Panc1 (cell line): Measurements from ENCODE around the gene BAG1. TPM values are rescaled to one million over a fixed set of nuclear protein-coding genes. Genes with fewer than 3 reads are reported as not detected.

ENCODE experiments used
- ATAC-seq: fragments of 200-7000 bp; cut with Tn5 transposase; 2 replicates; pipeline ENCODE4 v1.9.1; 2020; ENCODE audit warnings: mild to moderate bottlenecking, moderate library complexity
- BruUV-seq: library from RNA; stranded (reverse); fragments of 400-500 nt; replicated peaks from 2 replicates; lab custom pipeline; 2021; lab: Mats Ljungman, UMichigan
- CTCF ChIA-PET: fragments of 300-600 bp; sonication (Branson Sonifier 250); formaldehyde crosslinking; loops from one replicate; lab custom pipeline; 2022; ENCODE audit warnings: antibody characterized with exemption; lab: Charles Lee
- POLR2A ChIA-PET: fragments of 300-600 bp; sonication (Branson Sonifier 250); formaldehyde crosslinking; loops from one replicate; lab custom pipeline; 2022; ENCODE audit warnings: antibody characterized with exemption; lab: Charles Lee
- DNase-seq: peaks from one replicate; pipeline ENCODE4 v3.0.0-alpha.2; 2010; ENCODE audit warnings: low read depth, low spot score
- H3K27ac ChIP-seq: 2 replicates; pipeline ENCODE4 v1.5.1; 2011; ENCODE audit warnings: mild to moderate bottlenecking, low read length, inconsistent platforms
- H3K27me3 ChIP-seq: fragments of 200-500 bp; sonication (Bioruptor generic); 2 replicates; pipeline ENCODE4 v1.6.0; 2014; ENCODE audit warnings: low read length, inconsistent platforms; ENCODE audit not compliant: control insufficient read depth, insufficient read depth
- H3K36me3 ChIP-seq: fragments of 200-500 bp; sonication (Bioruptor generic); 2 replicates; pipeline ENCODE4 v1.5.1; 2014; ENCODE audit warnings: inconsistent platforms, mild to moderate bottlenecking, low read length, moderate library complexity; ENCODE audit not compliant: control insufficient read depth, insufficient read depth
- H3K4me1 ChIP-seq: 2 replicates; pipeline ENCODE4 v1.5.1; 2011; ENCODE audit warnings: inconsistent platforms, mild to moderate bottlenecking, low read length, moderate library complexity; ENCODE audit not compliant: control insufficient read depth, insufficient read depth
- H3K4me3 ChIP-seq, 2 experiments: 2 replicates each; pipeline ENCODE4 v1.5.1; 2011 to 2012; ENCODE audit warnings: low read depth in 2 of 2, low read length in 2 of 2, mild to moderate bottlenecking in 2 of 2, inconsistent platforms in 1 of 2, moderate library complexity in 1 of 2
- H3K9me3 ChIP-seq: fragments of 200-500 bp; sonication (Bioruptor generic); 2 replicates; pipeline ENCODE4 v1.5.1; 2014; ENCODE audit warnings: low read depth, mild to moderate bottlenecking, inconsistent platforms, low read length, moderate library complexity; ENCODE audit not compliant: control insufficient read depth, insufficient read depth
- POLR2AphosphoS5 ChIP-seq: IDR thresholded peaks from 2 replicates; pipeline ENCODE4 v1.6.1; 2012; ENCODE audit warnings: mild to moderate bottlenecking, low read depth, low read length, moderate library complexity
- SIN3A ChIP-seq: IDR thresholded peaks from 2 replicates; pipeline ENCODE4 v1.6.1; 2012; ENCODE audit warnings: low read depth, mild to moderate bottlenecking, low read length, moderate library complexity, borderline replicate concordance; ENCODE audit not compliant: insufficient read depth
- TCF7L2 ChIP-seq: IDR thresholded peaks from 2 replicates; pipeline ENCODE4 v1.6.1; 2011; ENCODE audit warnings: mild to moderate bottlenecking, low read depth, low read length, inconsistent platforms
- in situ Hi-C: cut with HindIII; loops from 2 replicates; pipeline ENCODE4 v1.10.0; 2016; ENCODE audit warnings: low sequenced_read_pairs, low pct_unique_long_range_greater_than_20kb
- intact Hi-C: fragments of 100-400 bp; cut with micrococcal nuclease; formaldehyde crosslinking; loops from one replicate; pipeline ENCODE4 v1.10.0; 2022; ENCODE audit not compliant: unreplicated experiment
- total RNA-seq: library from RNA; stranded (reverse); gene quantifications from one replicate; pipeline ENCODE4 v1.2.1, GENCODE V29; 2021; ENCODE audit not compliant: unreplicated experiment
- TF ChIP-seq, protein P1 (sequence below), 2 experiments: IDR thresholded peaks; 2 replicates each; pipeline ENCODE4 v1.6.1; 2011 to 2012; ENCODE audit warnings: low read depth in 2 of 2, control low read depth in 1 of 2, low read length in 1 of 2, mild to moderate bottlenecking in 1 of 2, moderate library complexity in 1 of 2; ENCODE audit not compliant: insufficient read depth in 1 of 2
- TF ChIP-seq, protein P2 (sequence below): fragments of 450-650 bp; IDR thresholded peaks from 2 replicates; pipeline ENCODE4 v1.5.1; 2017; ENCODE audit warnings: mild to moderate bottlenecking

Gene BAG1
- total RNA-seq, 1 experiment from 2014 or later, result 95.8 TPM

DNA sequence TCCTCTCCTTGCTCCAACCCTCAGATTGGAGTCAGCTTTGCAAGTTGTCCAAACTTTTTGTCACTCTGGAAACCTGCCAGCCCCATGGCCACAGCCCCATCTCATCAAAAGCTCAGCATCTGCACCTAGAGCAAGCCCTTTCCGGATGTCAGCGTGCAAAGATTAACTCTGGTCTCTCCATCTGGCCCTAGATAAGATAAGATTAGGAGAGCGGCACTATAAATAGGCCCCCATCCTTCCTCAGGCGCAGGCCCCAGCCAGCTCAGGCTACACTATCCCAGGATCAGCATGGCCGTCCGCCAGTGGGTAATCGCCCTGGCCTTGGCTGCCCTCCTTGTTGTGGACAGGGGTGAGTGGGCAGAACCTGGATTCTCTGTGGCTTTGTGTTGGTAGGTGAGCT is 24.6 kb downstream of the BAG1 start, which contains the start of gene SPINK4:
Gene SPINK4 (plus strand): TSS at position 247 of the 400 bp plus-strand sequence. CDS start 42 bp downstream, at position 289.
- no peaks in the 10 kb centered on the region for H3K36me3 ChIP-seq
- no peak within 1 kb of the TSS for H3K4me3 ChIP-seq
- no peaks in the 10 kb centered on the region for H3K9me3 ChIP-seq
- ChIA-PET POLR2A (interaction anchor here (0.7 kb wide), 1 partner anchor 214 kb away, joined by 6 read pairs; no protein-coding TSS in a partner anchor), CTCF (interaction anchor here (0.5 kb wide), 1 partner anchor 167 kb away, joined by 15 read pairs; no protein-coding TSS in a partner anchor)
- no TSS peak for BruUV-seq
- no peak for TF ChIP-seq TCF7L2
- TF ChIP-seq, protein P1, sequence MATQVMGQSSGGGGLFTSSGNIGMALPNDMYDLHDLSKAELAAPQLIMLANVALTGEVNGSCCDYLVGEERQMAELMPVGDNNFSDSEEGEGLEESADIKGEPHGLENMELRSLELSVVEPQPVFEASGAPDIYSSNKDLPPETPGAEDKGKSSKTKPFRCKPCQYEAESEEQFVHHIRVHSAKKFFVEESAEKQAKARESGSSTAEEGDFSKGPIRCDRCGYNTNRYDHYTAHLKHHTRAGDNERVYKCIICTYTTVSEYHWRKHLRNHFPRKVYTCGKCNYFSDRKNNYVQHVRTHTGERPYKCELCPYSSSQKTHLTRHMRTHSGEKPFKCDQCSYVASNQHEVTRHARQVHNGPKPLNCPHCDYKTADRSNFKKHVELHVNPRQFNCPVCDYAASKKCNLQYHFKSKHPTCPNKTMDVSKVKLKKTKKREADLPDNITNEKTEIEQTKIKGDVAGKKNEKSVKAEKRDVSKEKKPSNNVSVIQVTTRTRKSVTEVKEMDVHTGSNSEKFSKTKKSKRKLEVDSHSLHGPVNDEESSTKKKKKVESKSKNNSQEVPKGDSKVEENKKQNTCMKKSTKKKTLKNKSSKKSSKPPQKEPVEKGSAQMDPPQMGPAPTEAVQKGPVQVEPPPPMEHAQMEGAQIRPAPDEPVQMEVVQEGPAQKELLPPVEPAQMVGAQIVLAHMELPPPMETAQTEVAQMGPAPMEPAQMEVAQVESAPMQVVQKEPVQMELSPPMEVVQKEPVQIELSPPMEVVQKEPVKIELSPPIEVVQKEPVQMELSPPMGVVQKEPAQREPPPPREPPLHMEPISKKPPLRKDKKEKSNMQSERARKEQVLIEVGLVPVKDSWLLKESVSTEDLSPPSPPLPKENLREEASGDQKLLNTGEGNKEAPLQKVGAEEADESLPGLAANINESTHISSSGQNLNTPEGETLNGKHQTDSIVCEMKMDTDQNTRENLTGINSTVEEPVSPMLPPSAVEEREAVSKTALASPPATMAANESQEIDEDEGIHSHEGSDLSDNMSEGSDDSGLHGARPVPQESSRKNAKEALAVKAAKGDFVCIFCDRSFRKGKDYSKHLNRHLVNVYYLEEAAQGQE (IDR thresholded peaks at IDR 0.05; ENCODE audit: insufficient read depth in 1 of 2, low read depth in 2 of 2, low read length in 1 of 2), result no peak
- no peak for TF ChIP-seq POLR2AphosphoS5
- TF ChIP-seq, protein P2, sequence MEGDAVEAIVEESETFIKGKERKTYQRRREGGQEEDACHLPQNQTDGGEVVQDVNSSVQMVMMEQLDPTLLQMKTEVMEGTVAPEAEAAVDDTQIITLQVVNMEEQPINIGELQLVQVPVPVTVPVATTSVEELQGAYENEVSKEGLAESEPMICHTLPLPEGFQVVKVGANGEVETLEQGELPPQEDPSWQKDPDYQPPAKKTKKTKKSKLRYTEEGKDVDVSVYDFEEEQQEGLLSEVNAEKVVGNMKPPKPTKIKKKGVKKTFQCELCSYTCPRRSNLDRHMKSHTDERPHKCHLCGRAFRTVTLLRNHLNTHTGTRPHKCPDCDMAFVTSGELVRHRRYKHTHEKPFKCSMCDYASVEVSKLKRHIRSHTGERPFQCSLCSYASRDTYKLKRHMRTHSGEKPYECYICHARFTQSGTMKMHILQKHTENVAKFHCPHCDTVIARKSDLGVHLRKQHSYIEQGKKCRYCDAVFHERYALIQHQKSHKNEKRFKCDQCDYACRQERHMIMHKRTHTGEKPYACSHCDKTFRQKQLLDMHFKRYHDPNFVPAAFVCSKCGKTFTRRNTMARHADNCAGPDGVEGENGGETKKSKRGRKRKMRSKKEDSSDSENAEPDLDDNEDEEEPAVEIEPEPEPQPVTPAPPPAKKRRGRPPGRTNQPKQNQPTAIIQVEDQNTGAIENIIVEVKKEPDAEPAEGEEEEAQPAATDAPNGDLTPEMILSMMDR, result no peak
- no peak for TF ChIP-seq SIN3A
- intact Hi-C loops, result no loop called here
- H3K27me3 ChIP-seq, result no peaks in the 10 kb centered on the region
- ATAC-seq (peak; percentile 8; the same call in 1 of the 2 replicates), DNase-seq (no peak)
- in situ Hi-C loops, result no loop called here
- no peaks in the 10 kb centered on the region for H3K4me1 ChIP-seq
- H3K27ac ChIP-seq, result no peak within 1 kb of the TSS

DNA sequence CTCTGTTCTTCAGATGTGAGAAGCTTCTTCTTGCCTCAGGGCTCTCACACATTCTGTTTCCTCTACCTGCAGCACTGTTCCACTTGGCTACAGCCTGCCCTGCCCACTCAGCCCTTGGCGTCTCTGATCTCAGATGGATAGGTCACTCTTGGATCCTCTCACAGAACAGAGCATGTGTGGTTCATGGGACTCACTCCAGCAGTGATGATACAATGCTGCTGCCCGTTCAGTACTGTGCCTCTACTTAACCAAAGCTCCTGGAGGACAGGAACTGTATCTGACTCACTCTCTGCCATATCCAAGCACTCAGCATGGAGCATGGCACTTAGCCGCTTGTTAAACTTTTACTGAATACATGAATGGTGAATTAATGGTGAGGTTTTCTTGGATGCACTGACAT is 27.9 kb downstream of the BAG1 start:
- BruUV-seq, result no TSS peak
- intact Hi-C loops, result no loop called here
- peak; percentile 5; the same call in 1 of the 2 replicates for ATAC-seq
- in situ Hi-C loops, result no loop called here
- no peak for DNase-seq
- Histone ChIP-seq H3K36me3 (no peaks in the 10 kb centered on the region), H3K9me3 (no peaks in the 10 kb centered on the region), H3K27me3 (0 out of 2 replicates have a peak, but pooled peaks cover 2% of the 10 kb centered on the region), H3K4me1 (no peaks in the 10 kb centered on the region), H3K27ac (no peak overlapping the region), H3K4me3 (no peak overlapping the region)
- POLR2A ChIA-PET, result no interaction called here
- CTCF ChIA-PET, result no interaction called here
- TF ChIP-seq SIN3A (no peak), TCF7L2 (no peak), POLR2AphosphoS5 (no peak)
- TF ChIP-seq, protein P1 (IDR thresholded peaks at IDR 0.05; ENCODE audit: insufficient read depth in 1 of 2, low read depth in 2 of 2, low read length in 1 of 2), result no peak
- TF ChIP-seq, protein P2, result no peak
